HepG2 (cell line): Measurements from ENCODE around the gene HSP90AB1. TPM values are rescaled to one million over a fixed set of nuclear protein-coding genes. Genes with fewer than 3 reads are reported as not detected.
A peak's percentile ranks its signal among the peaks of the same experiment; 100 is the strongest.

Source experiments
- ATAC-seq: fragments of 200-7000 bp; cut with Tn5 transposase; 3 replicates; pipeline ENCODE4 v1.9.1; 2020; ENCODE audit warnings: mild to moderate bottlenecking, moderate library complexity
- BruUV-seq: library from RNA; stranded (reverse); fragments of 400-500 nt; replicated peaks from 2 replicates; lab custom pipeline; 2021; lab: Mats Ljungman, UMichigan
- CTCF ChIA-PET: fragments of 300-600 bp; formaldehyde crosslinking; extraction: SDS; loops from one replicate; lab custom pipeline; 2021; ENCODE audit warnings: low total read pairs, inconsistent platforms, low intra/inter-chr PET ratio; lab: Yijun Ruan, JAX
- POLR2A ChIA-PET: fragments of 350-600 bp; sonication (Branson Sonifier 250); formaldehyde crosslinking; loops from one replicate; lab custom pipeline; 2020; ENCODE audit warnings: antibody characterized with exemption, inconsistent platforms; lab: Yijun Ruan, JAX
- DNase-seq: peaks from one replicate; pipeline ENCODE4 v3.0.0-alpha.2; 2015; ENCODE audit warnings: low spot score
- FAIRE-seq: peaks from 3 replicates; lab custom pipeline; 2011; peaks lifted over from hg19 to GRCh38; lab: Jason Lieb, UNC
- H2AFZ ChIP-seq: one replicate; pipeline ENCODE4 v1.6.1; 2011; ENCODE audit warnings: low read length, inconsistent platforms
- H3K27ac ChIP-seq: fragments of 300-600 bp; 3 replicates; pipeline ENCODE4 v1.8.0; 2011; ENCODE audit warnings: mixed run types, mild to moderate bottlenecking, mixed read lengths, low read length, inconsistent platforms; ENCODE audit not compliant: insufficient read depth; ENCODE audit errors: extremely low read length
- H3K27me3 ChIP-seq, 2 experiments: fragments of 200-600 bp in 1 of 2; 2 replicates in 1 of 2; 3 replicates in 1 of 2; pipeline versions ENCODE4 v1.6.0 to v1.8.0; 2011; ENCODE audit warnings: low read length in 2 of 2, mild to moderate bottlenecking in 2 of 2, moderate library complexity in 2 of 2, inconsistent platforms in 1 of 2; ENCODE audit not compliant: insufficient read depth in 2 of 2, control insufficient read depth in 1 of 2
- H3K36me3 ChIP-seq, 2 experiments: fragments of 200-600 bp in 1 of 2; replicated peaks in 1 of 2; 2 replicates in 1 of 2; 3 replicates in 1 of 2; pipeline versions ENCODE4 v1.5.1 to v1.8.0; 2011; ENCODE audit warnings: low read length in 2 of 2, inconsistent platforms in 1 of 2; ENCODE audit not compliant: insufficient read depth in 2 of 2, control insufficient read depth in 1 of 2
- H3K4me1 ChIP-seq: 2 replicates; pipeline ENCODE4 v1.5.1; 2012; ENCODE audit warnings: low read length, inconsistent platforms; ENCODE audit not compliant: insufficient read depth
- H3K4me2 ChIP-seq: 2 replicates; pipeline ENCODE4 v1.6.0; 2011; ENCODE audit warnings: low read depth, low read length, inconsistent platforms
- H3K4me3 ChIP-seq, 3 experiments: fragments of 200-600 bp in 1 of 3; sonication (generic), shearing (Covaris generic) in 1 of 3; replicated peaks in 1 of 3; 2 replicates each; pipeline ENCODE4 v1.5.1; 2011 to 2016; ENCODE audit warnings: low read length in 3 of 3, inconsistent platforms in 2 of 3, low read depth in 2 of 3, mild to moderate bottlenecking in 2 of 3, control low read depth in 1 of 3, mixed read lengths in 1 of 3; ENCODE audit not compliant: insufficient read depth in 1 of 3
- H3K79me2 ChIP-seq: one replicate; pipeline ENCODE4 v1.6.1; 2011; ENCODE audit warnings: low read length, inconsistent platforms; ENCODE audit not compliant: insufficient read depth
- H3K9ac ChIP-seq: 2 replicates; pipeline ENCODE4 v1.6.0; 2011; ENCODE audit warnings: mild to moderate bottlenecking, low read depth, low read length, inconsistent platforms; ENCODE audit not compliant: insufficient read depth
- H3K9me3 ChIP-seq: 2 replicates; pipeline ENCODE4 v1.5.1; 2012; ENCODE audit warnings: mild to moderate bottlenecking, low read length
- H4K20me1 ChIP-seq: 2 replicates; pipeline ENCODE4 v1.6.0; 2011; ENCODE audit warnings: inconsistent platforms, mild to moderate bottlenecking, low read length, moderate library complexity; ENCODE audit not compliant: insufficient read depth
- GTF3A ChIP-seq: sonication (generic); formaldehyde crosslinking; conservative IDR thresholded peaks from 2 replicates; pipeline ENCODE4 v1.4.0; 2020; ENCODE audit warnings: mild to moderate bottlenecking, missing genetic modification reagents
- HNF4A ChIP-seq: sonication (generic); formaldehyde crosslinking; IDR thresholded peaks from 2 replicates; pipeline ENCODE4 v1.4.0; 2020; ENCODE audit warnings: missing genetic modification reagents
- MTA3 ChIP-seq: sonication (generic); formaldehyde crosslinking; IDR thresholded peaks from 2 replicates; pipeline ENCODE4 v1.4.0; 2020; ENCODE audit warnings: missing genetic modification reagents
- RBM39 ChIP-seq: fragments of 200-400 bp; formaldehyde crosslinking; IDR thresholded peaks from one replicate; pipeline ENCODE4 v1.6.1; 2018; ENCODE audit warnings: antibody characterized with exemption, mild to moderate bottlenecking, low read depth, low read length; ENCODE audit not compliant: poor library complexity, severe bottlenecking
- ZNF678 ChIP-seq: sonication (generic); formaldehyde crosslinking; IDR thresholded peaks from 2 replicates; pipeline ENCODE4 v1.4.0; 2020; ENCODE audit warnings: mild to moderate bottlenecking, missing genetic modification reagents
- ZNF883 ChIP-seq: sonication (generic); formaldehyde crosslinking; IDR thresholded peaks from 2 replicates; pipeline ENCODE4 v1.5.1; 2020; ENCODE audit warnings: mild to moderate bottlenecking, missing genetic modification reagents; ENCODE audit errors: not compliant biosample characterization
- WGBS: methylation state at CpG from one replicate; pipeline ENCODE4 v1.1.6; 2017; ENCODE audit warnings: low lambda C conversion rate; 5-methylcytosine and 5-hydroxymethylcytosine counted together
- in situ Hi-C: cut with HindIII; loops from 2 replicates; pipeline ENCODE4 v1.10.0; 2017; ENCODE audit warnings: low pct_unique_long_range_greater_than_20kb; ENCODE audit not compliant: extremely low pct_ligation_motif_present
- intact Hi-C: fragments of 100-400 bp; cut with micrococcal nuclease; formaldehyde crosslinking; loops from one replicate; pipeline ENCODE4 v1.10.0; 2022; ENCODE audit not compliant: unreplicated experiment
- polyA plus RNA-seq, 8 experiments: library from polyadenylated mRNA; depleted of rRNA in 3 of 8; stranded (reverse) in 7 of 8; unstranded in 1 of 8; fragments of >200 nt; fragmentation: Illumina TruSeq in 4 of 8; extraction: Trizol in 4 of 8; gene quantifications; 2 replicates each; pipeline versions ENCODE4 v1.2.1 to v1.2.3, GENCODE V29; 2011 to 2016; ENCODE audit warnings: low read depth in 4 of 8, missing spikeins in 1 of 8, mixed read lengths in 1 of 8; ENCODE audit not compliant: insufficient read depth in 1 of 8
- total RNA-seq, 5 experiments: library from RNA; depleted of rRNA; stranded (reverse); fragments of >200 nt; fragmentation: Illumina TruSeq; extraction: Trizol; gene quantifications; 2 replicates each; pipeline ENCODE4 v1.2.3, GENCODE V29; 2016; ENCODE audit warnings: low read depth in 1 of 5
- TF ChIP-seq, protein P1 (sequence below): sonication (generic); formaldehyde crosslinking; IDR thresholded peaks from 2 replicates; pipeline ENCODE4 v1.8.0; 2022; ENCODE audit warnings: low read depth, missing genetic modification reagents
- TF ChIP-seq, protein P2 (sequence below): sonication (generic); formaldehyde crosslinking; IDR thresholded peaks from 2 replicates; pipeline ENCODE4 v1.8.1; 2023; ENCODE audit warnings: mild to moderate bottlenecking, inconsistent platforms, moderate library complexity, missing genetic modification reagents, borderline replicate concordance

HSP90AB1 gene
- total and polyA plus RNA-seq, 2 of the 13 experiments (the other 11 are each of a cell fraction or from before 2014, with no cell fraction given): 1,325 to 1,472 TPM

DNA sequence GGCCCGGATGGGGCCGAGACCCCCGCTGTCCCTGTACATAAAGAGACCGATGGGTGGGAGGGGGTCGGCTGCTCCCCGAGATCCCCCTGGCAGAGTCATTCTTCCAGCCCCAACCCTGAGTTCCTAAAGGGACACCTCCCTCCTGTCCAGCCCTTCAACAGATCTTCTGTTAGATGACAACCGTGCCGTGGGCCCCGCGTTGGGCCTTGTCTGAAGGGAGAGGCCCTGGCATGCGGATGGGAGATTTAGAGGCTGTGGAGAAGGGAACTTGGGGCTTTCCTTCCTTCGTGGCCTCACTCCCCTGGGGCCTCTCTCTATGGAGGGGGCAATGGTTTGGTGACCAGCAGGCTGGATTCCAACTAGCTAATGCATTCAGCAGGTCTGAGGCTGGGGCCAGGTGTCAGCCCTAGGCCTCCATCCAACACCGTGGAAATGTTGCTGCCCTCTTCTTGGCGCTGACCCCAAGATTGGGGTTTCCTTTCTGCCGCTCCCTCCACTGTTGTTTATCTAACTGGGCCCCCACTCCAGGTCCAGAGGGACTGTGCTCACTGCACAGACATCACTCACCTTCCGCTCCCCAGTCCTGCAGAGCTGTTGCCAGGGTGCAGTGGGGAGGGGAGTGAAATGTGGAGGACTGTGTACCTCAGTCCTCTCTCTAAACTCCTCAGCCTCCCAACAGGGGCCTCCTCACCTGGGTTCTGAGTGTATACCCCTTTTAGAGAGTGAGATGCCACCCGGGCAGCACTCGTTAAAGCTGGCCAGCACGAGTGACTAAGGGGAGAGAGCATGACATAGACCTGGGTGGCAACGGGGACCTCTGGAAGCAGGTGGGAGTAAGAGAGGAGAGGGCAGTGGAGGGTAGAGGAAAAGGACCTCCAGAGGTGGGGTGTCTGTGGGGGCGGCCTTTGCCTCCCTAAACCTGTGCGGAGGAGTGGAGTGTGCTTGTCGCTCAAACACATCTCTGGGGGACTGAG lies 30.1 kb downstream of the HSP90AB1 start:
- ChIA-PET CTCF (no interaction called here), POLR2A (interaction anchor here (1.1 kb wide), 1 partner anchor 22 kb away, joined by 5 read pairs; no protein-coding TSS in a partner anchor)
- H2AFZ ChIP-seq: no peak overlapping the region
- no peak for FAIRE-seq
- no peaks in the 10 kb centered on the region for H3K36me3 ChIP-seq
- DNase-seq: no peak
- intact Hi-C loops: no loop called here
- in situ Hi-C loops: no loop called here
- H3K4me3 ChIP-seq: peak overlapping the region in 1 of 3 experiments; percentile 62; a peak in 2 of 6 replicates
- no peak overlapping the region for H3K9ac ChIP-seq
- peaks cover 37 to 86% of the 10 kb centered on the region in 2 experiments for H3K27me3 ChIP-seq
- H3K9me3 ChIP-seq: no peaks in the 10 kb centered on the region
- H3K27ac ChIP-seq: no peak overlapping the region
- H3K4me2 ChIP-seq: peak overlapping the region; percentile 69; the same call in 1 of the 2 replicates
- TF ChIP-seq ZNF883: no peak
- no peak for TF ChIP-seq HNF4A (CRISPR knock-in tag)
- 0 out of 2 replicates have a peak, but pooled peaks have one; percentile 39 for TF ChIP-seq GTF3A (CRISPR knock-in tag)
- TF ChIP-seq, protein P1, sequence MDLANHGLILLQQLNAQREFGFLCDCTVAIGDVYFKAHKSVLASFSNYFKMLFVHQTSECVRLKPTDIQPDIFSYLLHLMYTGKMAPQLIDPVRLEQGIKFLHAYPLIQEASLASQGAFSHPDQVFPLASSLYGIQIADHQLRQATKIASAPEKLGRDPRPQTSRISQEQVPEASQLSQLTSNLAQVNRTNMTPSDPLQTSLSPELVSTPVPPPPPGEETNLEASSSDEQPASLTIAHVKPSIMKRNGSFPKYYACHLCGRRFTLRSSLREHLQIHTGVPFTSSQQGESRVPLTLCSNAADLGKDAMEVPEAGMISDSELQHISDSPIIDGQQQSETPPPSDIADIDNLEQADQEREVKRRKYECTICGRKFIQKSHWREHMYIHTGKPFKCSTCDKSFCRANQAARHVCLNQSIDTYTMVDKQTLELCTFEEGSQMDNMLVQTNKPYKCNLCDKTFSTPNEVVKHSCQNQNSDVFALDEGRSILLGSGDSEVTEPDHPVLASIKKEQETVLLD: 0 out of 2 replicates have a peak, but pooled peaks have one; percentile 8
- 0 out of 2 replicates have a peak, but pooled peaks have one; percentile 38 for TF ChIP-seq ZNF678
- TF ChIP-seq MTA3 (CRISPR knock-in tag): no peak
- TF ChIP-seq RBM39: no peak
- TF ChIP-seq, protein P2, sequence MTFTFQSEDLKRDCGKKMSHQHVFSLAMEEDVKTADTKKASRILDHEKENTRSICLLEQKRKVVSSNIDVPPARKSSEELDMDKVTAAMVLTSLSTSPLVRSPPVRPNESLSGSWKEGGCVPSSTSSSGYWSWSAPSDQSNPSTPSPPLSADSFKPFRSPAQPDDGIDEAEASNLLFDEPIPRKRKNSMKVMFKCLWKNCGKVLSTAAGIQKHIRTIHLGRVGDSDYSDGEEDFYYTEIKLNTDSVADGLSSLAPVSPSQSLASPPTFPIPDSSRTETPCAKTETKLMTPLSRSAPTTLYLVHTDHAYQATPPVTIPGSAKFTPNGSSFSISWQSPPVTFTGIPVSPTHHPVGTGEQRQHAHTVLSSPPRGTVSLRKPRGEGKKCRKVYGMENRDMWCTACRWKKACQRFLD (CRISPR knock-in tag): 0 out of 2 replicates have a peak, but pooled peaks have one; percentile 57
- WGBS: 39% methylated on average over 19 of the region's 23 CpGs
- H3K4me1 ChIP-seq: peaks cover 28% of the 10 kb centered on the region
- ATAC-seq: peak; percentile 3; the same call in 1 of the 3 replicates
- H3K79me2 ChIP-seq: no peaks in the 10 kb centered on the region
- no TSS peak for BruUV-seq
- peaks cover 3% of the 10 kb centered on the region; the same call in 1 of the 2 replicates for H4K20me1 ChIP-seq
